ENCODE data around the gene DYNC1I2. TPM values are rescaled to one million over a fixed set of nuclear protein-coding genes. Genes with fewer than 3 reads are reported as not detected.
"Not testable (repeated sequence)": the region's sequence is repeated elsewhere in the genome, so short reads cannot be mapped to it uniquely, and the experiment has no call there.

Gene DYNC1I2
- total RNA-seq, 2 donors from 2014 or later, result 81.9 to 111 TPM

DNA sequence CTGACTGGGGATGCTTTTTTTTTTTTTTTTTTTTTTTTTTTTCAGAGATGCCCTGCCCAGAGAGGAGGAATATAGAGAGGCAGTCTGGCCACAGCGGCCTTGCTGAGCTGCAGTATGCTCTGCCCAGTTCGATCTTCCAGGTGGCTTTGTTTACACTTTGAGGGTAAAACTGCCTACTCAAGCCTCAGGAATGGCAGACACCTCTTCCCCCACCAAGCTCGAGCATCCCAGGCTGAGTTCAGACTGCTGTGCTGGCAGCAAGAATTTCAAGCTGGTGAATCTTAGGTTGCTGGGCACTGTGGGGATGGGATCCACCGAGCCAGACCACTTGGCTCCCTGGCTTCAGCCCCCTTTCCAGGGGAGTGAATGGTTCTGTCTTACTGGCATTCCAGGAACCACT, 73.9 kb downstream of the DYNC1I2 start:
- ATAC-seq; DNase-seq; intact Hi-C loops (cut with DNase I, micrococcal nuclease): not testable (repeated sequence)

GRCh38 chr2:171762879-171763573, 75.8 kb downstream of the DYNC1I2 start:
- ATAC-seq (no peak), DNase-seq (no peak)
- intact Hi-C loops (cut with DNase I, micrococcal nuclease), result no loop called here

DNA sequence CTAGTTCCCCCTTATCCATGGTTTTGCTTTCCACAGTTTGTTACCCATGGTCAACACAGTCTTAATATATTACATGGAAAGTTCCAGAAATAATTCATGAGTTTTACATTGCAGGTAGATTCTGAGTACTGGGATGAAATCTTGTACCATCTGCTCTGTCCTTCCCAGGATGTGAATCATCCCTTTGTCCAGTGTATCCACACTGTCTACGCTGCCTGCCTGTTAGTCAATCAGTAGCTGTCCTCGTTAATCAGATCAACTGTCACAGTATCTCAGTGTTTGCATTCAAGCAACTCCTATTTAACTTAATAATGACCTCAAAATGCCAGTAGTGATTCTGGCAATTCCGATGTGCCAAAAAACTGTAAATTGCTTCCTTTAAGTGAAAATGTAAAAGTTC, 76.3 kb downstream of the DYNC1I2 start:
- DNase-seq, result no peak
- intact Hi-C loops (cut with DNase I, micrococcal nuclease), result no loop called here
- no peak for ATAC-seq

DNA sequence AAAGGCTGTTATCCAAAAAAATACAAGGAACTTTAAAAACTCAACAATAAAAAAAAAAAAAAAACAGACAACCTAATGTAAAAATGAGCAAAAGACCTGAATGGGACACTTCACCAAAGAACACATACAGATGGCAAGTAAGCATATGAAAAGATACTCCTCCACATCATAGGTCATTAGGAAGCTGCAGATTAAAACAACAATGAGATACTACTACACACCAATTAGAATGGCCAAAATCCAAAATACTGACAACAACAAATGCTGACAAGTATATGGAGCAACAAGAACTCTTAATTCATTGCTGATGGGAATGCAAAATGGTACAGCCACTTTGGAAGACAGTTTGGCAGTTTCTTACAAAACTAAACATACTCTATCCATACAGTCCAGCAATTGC, 84.2 kb downstream of the DYNC1I2 start:
- intact Hi-C loops (cut with DNase I, micrococcal nuclease), result no loop called here
- DNase-seq (no peak), ATAC-seq (no peak)

GRCh38 chr2:171772373-171772772, 85.1 kb downstream of the DYNC1I2 start:
- intact Hi-C loops (cut with DNase I, micrococcal nuclease), result no loop called here
- ATAC-seq, result no peak
- DNase-seq, result no peak

DNA sequence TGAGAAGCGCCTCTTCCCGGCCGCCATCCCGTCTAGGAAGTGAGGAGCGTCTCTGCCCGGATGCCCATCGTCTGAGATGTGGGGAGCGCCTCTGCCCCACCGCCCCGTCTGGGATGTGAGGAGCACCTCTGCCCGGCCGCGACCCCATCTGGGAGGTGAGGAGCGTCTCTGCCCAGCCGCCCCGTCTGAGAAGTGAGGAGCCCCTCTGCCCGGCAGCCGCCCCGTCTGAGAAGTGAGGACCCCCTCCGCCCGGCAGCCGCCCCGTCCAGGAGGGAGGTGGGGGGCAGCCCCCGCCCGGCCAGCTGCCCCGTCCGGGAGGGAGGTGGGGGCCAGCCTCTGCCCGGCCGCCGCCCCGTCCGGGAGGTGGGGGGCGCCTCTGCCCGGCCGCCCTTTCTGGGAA, 87.3 kb downstream of the DYNC1I2 start:
- ATAC-seq; intact Hi-C loops (cut with DNase I, micrococcal nuclease); DNase-seq: not testable (repeated sequence)

DNA sequence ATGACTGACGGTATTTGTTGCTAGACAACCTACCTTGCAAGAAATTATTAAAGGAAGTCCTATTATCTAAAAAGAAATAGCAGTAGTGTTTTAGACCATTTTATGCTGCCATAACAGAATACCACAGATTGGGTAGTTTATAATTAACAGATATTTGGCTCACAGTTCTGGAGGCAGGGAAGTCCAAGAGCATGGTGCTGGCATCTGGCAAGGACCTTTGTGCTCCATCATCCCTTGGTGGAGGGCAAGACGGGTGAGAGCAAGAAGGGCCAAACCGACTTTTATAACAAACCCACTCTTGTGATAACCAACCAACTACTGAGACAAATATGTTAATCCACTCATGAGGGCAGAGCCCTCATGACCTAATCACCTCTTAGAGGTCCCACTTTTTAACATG, 91.2 kb downstream of the DYNC1I2 start:
- ATAC-seq (no peak), DNase-seq (no peak)
- intact Hi-C loops (cut with DNase I, micrococcal nuclease), result no loop called here

DNA sequence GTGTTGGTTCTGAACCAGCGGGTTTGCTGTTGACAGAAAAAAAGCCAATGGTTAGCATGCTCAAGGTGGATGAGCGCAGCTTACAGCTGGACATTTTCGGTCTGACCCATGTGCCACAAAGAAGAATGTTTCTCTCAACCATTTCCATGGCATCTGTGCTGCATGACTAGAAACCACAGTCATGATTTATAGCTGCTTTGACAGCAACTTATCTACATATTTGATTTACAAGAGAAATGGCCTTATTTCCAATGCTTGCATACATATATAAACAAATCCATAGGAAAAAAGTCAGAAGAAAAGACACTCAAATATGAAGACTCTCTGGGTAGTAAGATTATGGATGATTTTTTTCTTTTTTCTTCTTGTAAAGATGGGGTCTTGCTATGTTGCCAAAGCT, 98.2 kb downstream of the DYNC1I2 start:
- DNase-seq, result no peak
- intact Hi-C loops (cut with DNase I, micrococcal nuclease), result no loop called here
- ATAC-seq, result no peak

GRCh38 chr2:171787333-171788072, 100.2 kb downstream of the DYNC1I2 start:
- DNase-seq, result no peak
- intact Hi-C loops (cut with DNase I, micrococcal nuclease), result no loop called here
- no peak for ATAC-seq

DNA sequence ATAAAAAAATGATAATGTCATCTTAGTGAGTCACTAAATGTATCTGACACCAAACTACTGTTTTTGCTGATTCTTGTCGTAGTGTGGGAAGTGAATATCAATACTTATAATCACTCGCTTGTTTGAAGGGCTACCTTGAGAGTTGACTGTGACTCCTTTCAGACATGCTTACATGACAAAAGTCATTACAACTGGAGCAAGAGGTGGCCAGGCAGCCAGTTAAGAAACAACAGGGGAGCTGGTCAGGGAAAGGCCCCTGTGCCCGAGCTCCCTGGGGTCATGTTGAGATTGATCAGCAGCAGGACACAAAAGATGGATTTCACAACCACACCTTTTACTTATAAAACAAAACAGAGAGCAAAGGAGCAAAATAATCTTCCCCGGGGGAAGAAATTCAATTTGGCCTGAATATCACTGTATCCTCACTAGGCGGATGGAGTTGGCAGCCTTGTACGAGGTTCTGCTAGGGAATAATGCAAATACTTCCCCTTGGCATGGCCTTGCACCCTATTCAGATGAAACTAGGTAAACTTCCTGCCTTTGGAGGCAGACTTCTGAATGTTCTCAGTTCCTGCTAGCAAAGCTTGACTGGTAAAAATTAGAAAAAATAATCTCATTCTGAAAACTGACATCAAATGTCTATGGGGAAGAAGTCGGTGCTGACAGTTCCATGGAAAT, 101.2 kb downstream of the DYNC1I2 start:
- DNase-seq, result no peak
- no peak for ATAC-seq
- intact Hi-C loops (cut with DNase I, micrococcal nuclease), result no loop called here

GRCh38 chr2:171789956-171790355, 102.7 kb downstream of the DYNC1I2 start:
- ATAC-seq, result no peak
- DNase-seq, result no peak
- intact Hi-C loops (cut with DNase I, micrococcal nuclease), result no loop called here

DNA sequence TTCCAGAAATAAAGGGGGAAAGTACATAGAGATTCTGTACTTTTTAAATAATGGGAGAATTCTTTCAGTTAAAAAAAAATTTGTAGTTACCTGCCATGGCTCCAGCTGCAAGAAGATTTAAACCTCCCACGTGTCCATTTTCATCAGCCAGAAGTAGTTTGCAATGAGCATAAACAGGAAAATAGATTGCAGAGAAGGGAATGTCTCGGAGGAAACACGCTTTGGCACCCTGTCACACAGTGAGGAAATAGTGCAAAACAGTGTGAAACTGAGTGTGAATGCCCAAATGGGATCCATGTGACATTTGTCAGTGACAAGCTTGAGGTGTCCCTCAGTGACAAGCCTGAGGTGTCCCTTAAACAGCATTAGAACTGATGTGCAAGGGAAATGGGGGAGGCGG, 104.1 kb downstream of the DYNC1I2 start:
- DNase-seq (no peak), ATAC-seq (no peak)
- intact Hi-C loops (cut with DNase I, micrococcal nuclease), result no loop called here

DNA sequence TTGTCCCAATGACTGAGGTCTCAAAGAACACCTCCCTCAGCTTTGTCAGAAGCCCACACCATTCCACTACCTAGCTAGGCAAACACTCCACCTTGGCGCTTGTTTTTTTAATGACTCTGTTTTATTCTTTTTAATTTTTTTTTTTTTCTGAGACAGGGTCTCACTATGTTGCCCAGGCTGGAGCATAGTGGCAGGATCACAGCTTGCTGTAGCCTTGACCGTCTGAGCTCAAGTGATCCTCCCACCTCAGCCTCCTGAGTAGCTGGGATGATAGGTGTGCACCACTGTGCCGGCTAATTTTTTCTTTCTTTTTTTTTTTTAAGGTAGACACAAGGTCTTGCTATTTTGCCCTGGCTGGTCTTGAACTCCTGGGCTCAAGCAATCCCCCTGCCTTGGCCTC, 104.9 kb downstream of the DYNC1I2 start:
- intact Hi-C loops (cut with DNase I, micrococcal nuclease), result no loop called here
- ATAC-seq, result no peak
- DNase-seq, result no peak

- no peak for ATAC-seq
- DNase-seq, result no peak
- intact Hi-C loops (cut with DNase I, micrococcal nuclease), result no loop called here
These were observed 105.8 kb downstream of the DYNC1I2 start for GRCh38 chr2:171792886-171793580.

- intact Hi-C loops (cut with DNase I, micrococcal nuclease), result no loop called here
These were observed 106.7 kb downstream of the DYNC1I2 start for GRCh38 chr2:171793691-171794678.

DNA sequence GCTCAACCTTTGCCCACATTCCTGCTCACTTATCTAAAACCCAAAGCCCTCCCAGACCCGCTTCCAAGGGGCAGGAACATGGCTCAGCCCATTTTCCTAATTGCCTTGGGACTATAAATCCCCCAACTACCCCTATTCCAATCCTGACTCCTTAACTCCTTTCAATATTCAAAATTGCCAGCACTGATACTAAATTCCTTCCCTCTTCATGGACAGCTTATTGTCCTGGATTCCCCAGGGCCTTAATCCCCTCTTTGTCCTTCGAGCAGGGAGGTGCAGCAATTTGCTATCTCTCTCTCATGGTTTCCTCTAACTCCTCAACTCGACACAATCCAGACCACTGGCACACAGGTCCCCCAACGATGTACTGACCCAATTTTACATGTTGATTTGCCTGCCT, 107.6 kb downstream of the DYNC1I2 start:
- no peak for ATAC-seq
- DNase-seq, result no peak
- intact Hi-C loops (cut with DNase I, micrococcal nuclease), result no loop called here

More at GRCh38 chr2:171793691-171794678, 106.7 kb downstream of the DYNC1I2 start:
- ATAC-seq, result no peak
- DNase-seq, result no peak

Data from left colon (tissue), 2 donors.